ENCODE data around the gene FBXL20. TPM values are rescaled to one million over a fixed set of nuclear protein-coding genes. Genes with fewer than 3 reads are reported as not detected.
"Not testable (repeated sequence)": the region's sequence is repeated elsewhere in the genome, so short reads cannot be mapped to it uniquely, and the experiment has no call there.

Gene FBXL20
- polyA plus RNA-seq, 1 experiment: 5.7 TPM

DNA sequence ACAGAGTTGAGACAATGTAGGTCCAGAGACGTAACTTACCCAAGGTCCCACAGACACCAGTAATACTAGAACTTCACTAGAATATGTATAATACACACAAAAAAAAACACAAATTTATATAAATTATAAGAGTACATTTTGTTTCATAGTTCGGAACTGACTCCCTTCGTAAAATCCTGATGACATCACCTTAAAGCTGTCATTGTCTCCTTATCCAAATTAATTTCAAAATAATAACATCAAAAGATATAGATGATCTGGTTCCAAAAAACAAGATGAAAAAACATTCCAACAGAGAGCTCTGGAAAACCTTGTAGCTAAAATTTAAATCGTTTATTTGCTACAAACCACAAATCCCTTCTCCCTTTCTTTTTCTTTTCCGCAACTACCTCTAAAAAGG, 10.0 kb downstream of the FBXL20 start:
- H3K27ac ChIP-seq (ENCODE audit: low read depth, low read length): no peak overlapping the region
- H3K9me3 ChIP-seq (ENCODE audit: control insufficient read depth, insufficient read depth, low read length): no peaks in the 10 kb centered on the region
- ChIA-PET CTCF (no interaction called here), POLR2A (no interaction called here)
- TF ChIP-seq, protein P1, sequence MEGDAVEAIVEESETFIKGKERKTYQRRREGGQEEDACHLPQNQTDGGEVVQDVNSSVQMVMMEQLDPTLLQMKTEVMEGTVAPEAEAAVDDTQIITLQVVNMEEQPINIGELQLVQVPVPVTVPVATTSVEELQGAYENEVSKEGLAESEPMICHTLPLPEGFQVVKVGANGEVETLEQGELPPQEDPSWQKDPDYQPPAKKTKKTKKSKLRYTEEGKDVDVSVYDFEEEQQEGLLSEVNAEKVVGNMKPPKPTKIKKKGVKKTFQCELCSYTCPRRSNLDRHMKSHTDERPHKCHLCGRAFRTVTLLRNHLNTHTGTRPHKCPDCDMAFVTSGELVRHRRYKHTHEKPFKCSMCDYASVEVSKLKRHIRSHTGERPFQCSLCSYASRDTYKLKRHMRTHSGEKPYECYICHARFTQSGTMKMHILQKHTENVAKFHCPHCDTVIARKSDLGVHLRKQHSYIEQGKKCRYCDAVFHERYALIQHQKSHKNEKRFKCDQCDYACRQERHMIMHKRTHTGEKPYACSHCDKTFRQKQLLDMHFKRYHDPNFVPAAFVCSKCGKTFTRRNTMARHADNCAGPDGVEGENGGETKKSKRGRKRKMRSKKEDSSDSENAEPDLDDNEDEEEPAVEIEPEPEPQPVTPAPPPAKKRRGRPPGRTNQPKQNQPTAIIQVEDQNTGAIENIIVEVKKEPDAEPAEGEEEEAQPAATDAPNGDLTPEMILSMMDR (IDR thresholded peaks at IDR 0.05; ENCODE audit: low read depth, low read length): no peak
- no peaks in the 10 kb centered on the region for H3K27me3 ChIP-seq (ENCODE audit: control insufficient read depth, insufficient read depth, low read length)
- no peak overlapping the region for H3K4me3 ChIP-seq (ENCODE audit: low read depth, low read length)
- DNase-seq (ENCODE audit: low read depth, low spot score): no peak

DNA sequence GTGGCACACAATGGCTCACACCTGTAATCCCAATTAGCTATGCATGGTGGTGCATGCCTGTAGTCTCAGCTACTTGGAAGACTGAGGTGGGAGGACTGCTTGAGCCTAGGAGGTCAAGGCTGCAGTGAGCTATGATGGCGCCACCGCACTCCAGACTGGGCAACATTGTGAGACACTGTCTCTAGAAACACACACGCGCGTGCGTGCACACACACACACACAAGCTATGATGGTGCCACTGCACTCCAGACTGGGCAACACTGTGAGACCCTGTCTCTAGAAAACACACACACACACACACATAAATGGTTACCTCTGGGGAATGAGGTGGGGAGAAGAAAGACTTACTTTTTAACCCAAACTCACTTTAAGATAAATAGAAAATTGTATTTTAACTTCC, 16.4 kb downstream of the FBXL20 start:
- ChIA-PET CTCF (interaction anchor here (0.6 kb wide), 1 partner anchor 139 kb away, joined by 7 read pairs; no protein-coding TSS in a partner anchor), POLR2A (no interaction called here)
- TF ChIP-seq, protein P1 (IDR thresholded peaks at IDR 0.05; ENCODE audit: low read depth, low read length): no peak
- H3K27ac ChIP-seq (ENCODE audit: low read depth, low read length): no peak overlapping the region
- H3K4me3 ChIP-seq (ENCODE audit: low read depth, low read length): no peak overlapping the region
- no peak for DNase-seq (ENCODE audit: low read depth, low spot score)
- no peaks in the 10 kb centered on the region for H3K9me3 ChIP-seq (ENCODE audit: control insufficient read depth, insufficient read depth, low read length)
- H3K27me3 ChIP-seq (ENCODE audit: control insufficient read depth, insufficient read depth, low read length): no peaks in the 10 kb centered on the region

DNA sequence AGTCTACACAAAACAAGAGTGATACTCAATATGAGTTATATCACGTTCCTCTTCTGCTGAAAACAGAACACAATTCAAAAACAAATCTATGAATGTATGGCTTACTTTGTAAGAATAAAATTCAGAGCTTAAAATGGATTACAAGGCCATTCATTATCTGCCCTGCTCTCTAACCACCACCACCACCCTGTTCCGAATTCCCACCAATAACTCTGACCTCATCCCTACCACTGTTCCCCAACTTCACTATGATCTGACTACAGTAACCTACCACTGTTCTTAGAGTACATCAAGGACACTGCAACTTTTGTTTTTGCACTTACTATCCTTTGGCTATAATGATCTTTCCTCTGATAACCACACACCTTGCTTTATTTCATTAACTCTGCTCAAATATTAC, 21.3 kb downstream of the FBXL20 start:
- POLR2A ChIA-PET: no interaction called here
- Histone ChIP-seq H3K27me3 (ENCODE audit: control insufficient read depth, insufficient read depth, low read length) (no peaks in the 10 kb centered on the region), H3K4me3 (ENCODE audit: low read depth, low read length) (no peak overlapping the region), H3K27ac (ENCODE audit: low read depth, low read length) (no peak overlapping the region), H3K9me3 (ENCODE audit: control insufficient read depth, insufficient read depth, low read length) (no peaks in the 10 kb centered on the region)
- TF ChIP-seq, protein P1 (IDR thresholded peaks at IDR 0.05; ENCODE audit: low read depth, low read length): no peak
- no peak for DNase-seq (ENCODE audit: low read depth, low spot score)
- CTCF ChIA-PET: interaction anchor here (0.6 to 0.9 kb wide), 2 partner anchors 109 to 207 kb away, joined by 3 read pairs; no protein-coding TSS in a partner anchor

DNA sequence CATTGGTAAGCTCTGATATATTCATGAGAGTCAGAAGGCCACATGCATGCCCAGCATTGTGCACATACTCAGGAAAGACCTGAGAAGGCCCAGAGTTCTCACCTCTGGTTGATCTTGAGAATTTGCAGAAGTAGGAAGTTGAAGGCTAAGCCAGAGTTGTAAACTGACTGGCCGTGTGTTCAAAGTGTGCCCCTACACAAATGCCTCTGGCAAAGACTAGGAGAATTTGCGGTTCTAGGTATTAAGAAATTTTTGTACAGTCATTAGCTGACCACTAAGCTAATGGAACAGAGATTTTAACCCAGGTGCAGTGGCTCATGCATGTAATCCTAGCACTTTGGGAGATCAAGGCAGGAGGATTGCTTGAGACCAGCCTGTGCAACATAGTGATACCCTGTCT, 25.0 kb downstream of the FBXL20 start:
- Histone ChIP-seq H3K4me3 (ENCODE audit: low read depth, low read length) (no peak overlapping the region), H3K9me3 (ENCODE audit: control insufficient read depth, insufficient read depth, low read length) (no peaks in the 10 kb centered on the region), H3K27ac (ENCODE audit: low read depth, low read length) (no peak overlapping the region), H3K27me3 (ENCODE audit: control insufficient read depth, insufficient read depth, low read length) (no peaks in the 10 kb centered on the region)
- no peak for DNase-seq (ENCODE audit: low read depth, low spot score)
- TF ChIP-seq, protein P1 (IDR thresholded peaks at IDR 0.05; ENCODE audit: low read depth, low read length): no peak
- ChIA-PET POLR2A (interaction anchor here (0.5 to 1.1 kb wide), 2 partner anchors 25 to 62 kb away, joined by 3 read pairs; partner anchors contain the start of gene FBXL20), CTCF (interaction anchor here (0.6 to 0.7 kb wide), 2 partner anchors 10 to 132 kb away, joined by 3 to 4 read pairs; no protein-coding TSS in a partner anchor)

DNA sequence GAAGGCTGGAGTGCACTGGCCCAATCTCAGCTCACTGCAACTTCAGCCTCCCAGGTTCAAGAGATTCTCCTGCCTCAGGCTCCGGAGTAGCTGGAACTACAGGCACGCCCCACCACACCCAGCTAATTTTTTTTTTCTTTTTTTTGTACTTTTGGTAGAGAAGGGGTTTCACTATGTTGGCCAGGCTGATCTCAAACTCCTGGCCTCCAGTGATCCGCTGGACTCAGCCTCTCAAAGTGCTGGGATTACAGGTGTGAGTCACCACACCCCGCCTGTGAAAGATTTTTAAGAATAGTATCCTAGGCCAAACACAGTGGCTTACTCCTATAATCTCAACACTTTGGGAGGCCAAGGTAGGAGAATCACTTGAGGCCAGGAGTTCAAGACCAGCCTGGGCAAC, 33.6 kb downstream of the FBXL20 start:
- H3K27ac ChIP-seq (ENCODE audit: low read depth, low read length); DNase-seq (ENCODE audit: low read depth, low spot score); CTCF ChIA-PET; POLR2A ChIA-PET; H3K4me3 ChIP-seq (ENCODE audit: low read depth, low read length); H3K27me3 ChIP-seq (ENCODE audit: control insufficient read depth, insufficient read depth, low read length); H3K9me3 ChIP-seq (ENCODE audit: control insufficient read depth, insufficient read depth, low read length): not testable (repeated sequence)

All from AG04450 (cell line).